AG10803 (cell line): ENCODE results near the gene SUSD4.

Experiments
- DNase-seq: peaks from one replicate; pipeline ENCODE4 v3.0.0; 2010; ENCODE audit warnings: low read depth
- H3K4me3 ChIP-seq: 2 replicates; pipeline ENCODE4 v1.5.1; 2011; ENCODE audit warnings: mild to moderate bottlenecking, low read length, control low read depth
- TF ChIP-seq, protein P1 (sequence below): conservative IDR thresholded peaks from 2 replicates; pipeline ENCODE4 v1.5.1; 2011; ENCODE audit warnings: mild to moderate bottlenecking, low read length, control low read depth, inconsistent platforms

SUSD4 gene

GRCh38 chr1:223312705-223313414 lies 51.1 kb downstream of the SUSD4 start:
- TF ChIP-seq, protein P1, sequence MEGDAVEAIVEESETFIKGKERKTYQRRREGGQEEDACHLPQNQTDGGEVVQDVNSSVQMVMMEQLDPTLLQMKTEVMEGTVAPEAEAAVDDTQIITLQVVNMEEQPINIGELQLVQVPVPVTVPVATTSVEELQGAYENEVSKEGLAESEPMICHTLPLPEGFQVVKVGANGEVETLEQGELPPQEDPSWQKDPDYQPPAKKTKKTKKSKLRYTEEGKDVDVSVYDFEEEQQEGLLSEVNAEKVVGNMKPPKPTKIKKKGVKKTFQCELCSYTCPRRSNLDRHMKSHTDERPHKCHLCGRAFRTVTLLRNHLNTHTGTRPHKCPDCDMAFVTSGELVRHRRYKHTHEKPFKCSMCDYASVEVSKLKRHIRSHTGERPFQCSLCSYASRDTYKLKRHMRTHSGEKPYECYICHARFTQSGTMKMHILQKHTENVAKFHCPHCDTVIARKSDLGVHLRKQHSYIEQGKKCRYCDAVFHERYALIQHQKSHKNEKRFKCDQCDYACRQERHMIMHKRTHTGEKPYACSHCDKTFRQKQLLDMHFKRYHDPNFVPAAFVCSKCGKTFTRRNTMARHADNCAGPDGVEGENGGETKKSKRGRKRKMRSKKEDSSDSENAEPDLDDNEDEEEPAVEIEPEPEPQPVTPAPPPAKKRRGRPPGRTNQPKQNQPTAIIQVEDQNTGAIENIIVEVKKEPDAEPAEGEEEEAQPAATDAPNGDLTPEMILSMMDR = no peak
- no peak for DNase-seq
- no peak overlapping the region for H3K4me3 ChIP-seq

DNA sequence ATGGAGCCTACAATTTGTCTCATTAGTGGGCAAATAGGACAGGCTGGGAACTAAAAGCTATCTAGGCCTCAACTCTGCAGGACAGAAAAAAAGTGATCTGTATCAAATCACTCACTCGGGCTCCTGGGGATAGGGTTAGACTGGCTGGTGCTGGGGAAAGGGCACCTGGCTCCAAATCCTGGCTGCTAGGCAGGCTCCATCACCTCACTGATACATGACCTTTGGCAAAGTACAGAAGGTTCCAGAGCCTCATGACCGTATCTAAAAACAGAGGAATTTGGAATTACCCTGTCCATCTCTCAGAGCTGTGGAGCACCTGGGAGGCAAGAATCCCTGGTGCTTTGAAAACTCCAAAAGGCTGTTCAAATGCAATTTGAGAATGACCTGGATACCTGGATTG lies 51.7 kb downstream of the SUSD4 start:
- DNase-seq = no peak

GRCh38 chr1:223311826-223312225 lies 52.1 kb downstream of the SUSD4 start:
- no peak overlapping the region for H3K4me3 ChIP-seq
- no peak for DNase-seq
- TF ChIP-seq, protein P1 = no peak

More for the DNA sequence above, 51.7 kb downstream of the SUSD4 start:
- no peak overlapping the region for H3K4me3 ChIP-seq
- TF ChIP-seq, protein P1 = no peak

DNA sequence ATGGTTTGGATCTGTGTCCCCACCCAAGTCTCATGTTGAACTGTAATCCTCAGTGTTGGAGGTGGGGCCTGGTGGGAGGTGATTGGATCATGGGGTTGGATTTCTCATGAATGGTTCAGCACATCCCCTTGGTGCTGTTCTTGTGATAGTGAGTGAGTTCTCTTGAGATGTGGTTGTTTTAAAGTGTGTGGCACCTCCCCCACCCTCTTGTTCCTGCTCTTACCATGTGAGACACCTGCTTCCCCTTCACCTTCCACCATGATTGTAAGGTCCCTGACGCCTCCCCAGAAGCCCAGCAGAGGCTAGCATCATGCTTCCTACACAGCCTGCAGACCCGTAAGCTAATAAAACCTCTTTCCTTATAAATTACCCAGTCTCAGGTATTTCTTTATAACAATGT lies 55.8 kb downstream of the SUSD4 start:
- DNase-seq = no peak
- TF ChIP-seq, protein P1 = no peak
- no peak overlapping the region for H3K4me3 ChIP-seq

GRCh38 chr1:223307544-223307943 lies 56.4 kb downstream of the SUSD4 start:
- H3K4me3 ChIP-seq = no peak overlapping the region
- TF ChIP-seq, protein P1 = no peak
- no peak for DNase-seq

GRCh38 chr1:223304931-223305330 lies 59.0 kb downstream of the SUSD4 start:
- peak; percentile 24 for DNase-seq
- TF ChIP-seq, protein P1 = no peak
- H3K4me3 ChIP-seq = no peak overlapping the region

GRCh38 chr1:223301371-223301770 lies 62.6 kb downstream of the SUSD4 start:
- DNase-seq = no peak
- TF ChIP-seq, protein P1 = no peak
- no peak overlapping the region for H3K4me3 ChIP-seq
